Caki2 (cell line): ENCODE measurements around the gene CDCA8. TPM values are rescaled to one million over a fixed set of nuclear protein-coding genes. Genes with fewer than 3 reads are reported as not detected.
A peak's percentile ranks its signal among the peaks of the same experiment; 100 is the strongest.
"Not testable (repeated sequence)": the region's sequence is repeated elsewhere in the genome, so short reads cannot be mapped to it uniquely, and the experiment has no call there.

Experiments
- DNase-seq: peaks from one replicate; pipeline ENCODE4 v3.0.0-alpha.2; 2015; ENCODE audit warnings: low read depth
- in situ Hi-C: cut with HindIII; loops from 2 replicates; pipeline ENCODE4 v1.10.0; 2016; ENCODE audit warnings: low sequenced_read_pairs, low pct_unique_long_range_greater_than_20kb, mixed read lengths
- total RNA-seq: library from RNA; depleted of rRNA; stranded (reverse); fragments of >200 nt; shearing (Covaris generic); gene quantifications from 2 replicates; pipeline ENCODE4 v1.2.3, GENCODE V29; 2014; ENCODE audit warnings: low replicate concordance

CDCA8 gene
- total RNA-seq, 1 experiment from 2014 or later: 14.5 TPM

GRCh38 chr1:37667023-37667671, 25.2 kb upstream of the CDCA8 start:
- DNase-seq: no peak
- in situ Hi-C loops: no loop called here

- in situ Hi-C loops: no loop called here
- DNase-seq: no peak
Measured at GRCh38 chr1:37670133-37670532, 22.2 kb upstream of the CDCA8 start.

GRCh38 chr1:37671261-37671660, 21.1 kb upstream of the CDCA8 start:
- DNase-seq: no peak
- in situ Hi-C loops: no loop called here

GRCh38 chr1:37672136-37672870, 20.0 kb upstream of the CDCA8 start:
- DNase-seq: no peak
- in situ Hi-C loops: no loop called here

GRCh38 chr1:37673920-37674319, 18.4 kb upstream of the CDCA8 start:
- in situ Hi-C loops: no loop called here
- no peak for DNase-seq

GRCh38 chr1:37676281-37677142, 15.8 kb upstream of the CDCA8 start:
- in situ Hi-C loops: no loop called here
- DNase-seq: no peak

- in situ Hi-C loops: no loop called here
- no peak for DNase-seq
Measured at GRCh38 chr1:37677143-37677439, 15.2 kb upstream of the CDCA8 start.

GRCh38 chr1:37677808-37678207, 14.5 kb upstream of the CDCA8 start:
- in situ Hi-C loops: no loop called here

GRCh38 chr1:37680933-37681332, 11.4 kb upstream of the CDCA8 start:
- in situ Hi-C loops: no loop called here
- DNase-seq: no peak

More at GRCh38 chr1:37677808-37678207, 14.5 kb upstream of the CDCA8 start:
- DNase-seq: no peak

GRCh38 chr1:37682334-37682987, 9.9 kb upstream of the CDCA8 start:
- in situ Hi-C loops: no loop called here
- DNase-seq: peak; percentile 47

- DNase-seq, in situ Hi-C loops: not testable (repeated sequence)
Measured at GRCh38 chr1:37684182-37684581, 8.1 kb upstream of the CDCA8 start.

- in situ Hi-C loops: no loop called here
- no peak for DNase-seq
Measured at GRCh38 chr1:37685722-37686121, 6.6 kb upstream of the CDCA8 start.

- DNase-seq, in situ Hi-C loops: not testable (repeated sequence)
Measured at GRCh38 chr1:37687764-37688163, 4.6 kb upstream of the CDCA8 start.

GRCh38 chr1:37688926-37689325, 3.4 kb upstream of the CDCA8 start:
- DNase-seq: no peak
- in situ Hi-C loops: no loop called here

GRCh38 chr1:37691497-37692077, 729 bp upstream of the CDCA8 start:
- DNase-seq: peak; percentile 38
- in situ Hi-C loops: no loop called here

GRCh38 chr1:37692834-37693175, 489 bp downstream of the CDCA8 start:
- in situ Hi-C loops: no loop called here
- no peak for DNase-seq

- in situ Hi-C loops: no loop called here
- no peak for DNase-seq
Measured at GRCh38 chr1:37697090-37697489, 4.8 kb downstream of the CDCA8 start.

GRCh38 chr1:37697737-37698136, 5.4 kb downstream of the CDCA8 start:
- DNase-seq: no peak
- in situ Hi-C loops: no loop called here
